PC-3 (cell line): Measurements from ENCODE around the gene ATP6V1F. TPM values are rescaled to one million over a fixed set of nuclear protein-coding genes. Genes with fewer than 3 reads are reported as not detected.

Source experiments
- ATAC-seq: fragments of 200-7000 bp; cut with Tn5 transposase; 2 replicates; pipeline ENCODE4 v1.9.1; 2020; ENCODE audit warnings: mild to moderate bottlenecking, moderate library complexity
- BruUV-seq: library from RNA; stranded (reverse); fragments of 400-500 nt; replicated peaks from 2 replicates; lab custom pipeline; 2021; lab: Mats Ljungman, UMichigan
- CTCF ChIA-PET: fragments of 300-600 bp; sonication (Branson Sonifier 250); formaldehyde crosslinking; loops from one replicate; lab custom pipeline; 2022; ENCODE audit warnings: antibody characterized with exemption; lab: Charles Lee
- POLR2A ChIA-PET: fragments of 300-600 bp; sonication (Branson Sonifier 250); formaldehyde crosslinking; loops from one replicate; lab custom pipeline; 2022; ENCODE audit warnings: antibody characterized with exemption; ENCODE audit not compliant: unreplicated experiment; lab: Charles Lee
- DNase-seq: peaks from one replicate; pipeline ENCODE4 v3.0.0-alpha.2; 2015
- H2AFZ ChIP-seq: fragments of 300-600 bp; sonication (generic); 2 replicates; pipeline ENCODE4 v1.6.0; 2016; ENCODE audit warnings: antibody characterized with exemption, low read length
- H3F3A ChIP-seq: fragments of 300-600 bp; sonication (generic); one replicate; pipeline ENCODE4 v1.6.0; 2017; ENCODE audit warnings: antibody characterized with exemption, low read length, control low read depth, mild to moderate bottlenecking; ENCODE audit not compliant: unreplicated experiment
- H3K27ac ChIP-seq: fragments of 300-600 bp; sonication (generic); 2 replicates; pipeline ENCODE4 v1.5.1; 2016; ENCODE audit warnings: mild to moderate bottlenecking, low read length
- H3K27me3 ChIP-seq: fragments of 300-600 bp; sonication (generic); 2 replicates; pipeline ENCODE4 v1.6.1; 2016; ENCODE audit warnings: low read length, mixed read lengths
- H3K36me3 ChIP-seq: fragments of 300-600 bp; sonication (generic); 2 replicates; pipeline ENCODE4 v1.6.1; 2016; ENCODE audit warnings: low read depth, mixed run types, low read length, mixed read lengths
- H3K4me1 ChIP-seq: fragments of 300-600 bp; sonication (generic); 2 replicates; pipeline ENCODE4 v1.5.1; 2016; ENCODE audit warnings: low read length; ENCODE audit not compliant: insufficient read depth
- H3K4me2 ChIP-seq: fragments of 300-600 bp; sonication (generic); 2 replicates; pipeline ENCODE4 v1.6.0; 2016; ENCODE audit warnings: low read length
- H3K4me3 ChIP-seq: fragments of 300-600 bp; sonication (generic); 2 replicates; pipeline ENCODE4 v1.5.1; 2016; ENCODE audit warnings: mild to moderate bottlenecking, low read length, mixed read lengths
- H3K79me2 ChIP-seq: fragments of 300-600 bp; sonication (generic); 2 replicates; pipeline ENCODE4 v1.6.1; 2017; ENCODE audit warnings: low read length, mixed read lengths
- H3K9ac ChIP-seq: fragments of 300-600 bp; sonication (generic); 2 replicates; pipeline ENCODE4 v1.6.0; 2016; ENCODE audit warnings: mild to moderate bottlenecking, low read length
- H3K9me2 ChIP-seq: fragments of 300-600 bp; sonication (generic); replicated peaks from 2 replicates; pipeline ENCODE4 v1.6.1; 2016; ENCODE audit warnings: mixed run types, low read length, mixed read lengths
- H3K9me3 ChIP-seq: fragments of 300-600 bp; sonication (generic); 2 replicates; pipeline ENCODE4 v1.6.1; 2016; ENCODE audit warnings: low read length, mixed read lengths
- H4K20me1 ChIP-seq: fragments of 300-600 bp; sonication (generic); 2 replicates; pipeline ENCODE4 v1.6.1; 2016; ENCODE audit warnings: low read length, mixed read lengths
- EZH2 ChIP-seq: fragments of 300-600 bp; sonication (generic); IDR thresholded peaks from one replicate; pipeline ENCODE4 v1.6.1; 2017; ENCODE audit warnings: antibody characterized with exemption, mild to moderate bottlenecking, low read length; ENCODE audit not compliant: unreplicated experiment
- EZH2phosphoT487 ChIP-seq: fragments of 300-600 bp; sonication (generic); IDR thresholded peaks from 2 replicates; pipeline ENCODE4 v1.6.1; 2018; ENCODE audit warnings: mild to moderate bottlenecking, antibody characterized with exemption, low read length, borderline replicate concordance
- intact Hi-C: fragments of 100-400 bp; cut with micrococcal nuclease; formaldehyde crosslinking; loops from 2 replicates; pipeline ENCODE4 v1.9.0; 2023
- total RNA-seq: library from RNA; depleted of rRNA; stranded (reverse); fragments of >200 nt; gene quantifications from 2 replicates; pipeline ENCODE4 v1.2.3, GENCODE V29; 2014
- TF ChIP-seq, protein P1 (sequence below): fragments of 300-600 bp; sonication (generic); conservative IDR thresholded peaks from 2 replicates; pipeline ENCODE4 v1.5.1; 2017; ENCODE audit warnings: antibody characterized with exemption, low read depth, mild to moderate bottlenecking, low read length

Gene ATP6V1F
- total RNA-seq, 1 experiment from 2014 or later = 131 TPM

DNA sequence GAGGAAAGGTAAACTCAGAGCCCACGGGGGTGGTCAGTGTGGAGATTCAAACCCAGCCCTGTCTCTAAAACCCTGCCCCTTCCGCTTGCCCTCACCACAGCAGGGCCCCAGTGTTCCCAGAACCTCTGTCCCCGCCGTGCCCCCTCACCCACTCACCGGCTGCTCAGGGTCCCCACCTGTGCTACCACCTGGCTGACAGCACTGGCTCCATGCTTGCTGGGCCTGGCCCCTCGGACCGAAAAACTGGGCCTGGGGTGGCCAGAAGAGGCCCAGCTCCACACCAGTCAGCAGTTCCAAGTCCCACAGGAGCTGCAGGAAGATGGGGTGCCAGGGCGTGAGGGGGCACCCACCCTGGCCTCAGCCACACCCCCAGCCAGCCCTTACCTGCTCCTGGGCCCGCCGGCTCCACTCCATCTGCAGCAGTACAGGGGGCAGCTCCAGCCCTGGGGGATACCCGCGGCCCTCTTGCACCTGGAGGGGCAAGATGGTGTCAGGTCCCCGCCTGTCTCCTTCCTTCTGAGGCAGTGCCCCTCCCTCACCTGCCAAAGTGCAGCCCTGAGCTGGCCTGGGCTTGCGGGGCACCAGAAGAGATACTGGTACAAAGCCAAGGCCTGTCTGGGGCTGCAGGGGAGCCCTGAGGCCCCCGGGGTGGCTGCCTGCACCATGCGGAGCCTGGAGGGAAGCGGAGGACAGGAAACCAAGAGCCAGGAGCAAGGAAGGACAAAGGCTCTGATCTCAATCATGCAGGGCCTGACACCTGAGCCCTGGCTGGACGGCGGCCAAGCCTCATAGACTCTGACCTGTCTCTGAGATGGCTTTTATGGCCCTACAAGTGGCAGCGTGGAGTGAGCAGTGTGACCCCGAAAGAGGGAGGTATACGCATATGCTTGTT lies 11.7 kb downstream of the ATP6V1F start:
- no peak for TF ChIP-seq EZH2
- TF ChIP-seq, protein P1, sequence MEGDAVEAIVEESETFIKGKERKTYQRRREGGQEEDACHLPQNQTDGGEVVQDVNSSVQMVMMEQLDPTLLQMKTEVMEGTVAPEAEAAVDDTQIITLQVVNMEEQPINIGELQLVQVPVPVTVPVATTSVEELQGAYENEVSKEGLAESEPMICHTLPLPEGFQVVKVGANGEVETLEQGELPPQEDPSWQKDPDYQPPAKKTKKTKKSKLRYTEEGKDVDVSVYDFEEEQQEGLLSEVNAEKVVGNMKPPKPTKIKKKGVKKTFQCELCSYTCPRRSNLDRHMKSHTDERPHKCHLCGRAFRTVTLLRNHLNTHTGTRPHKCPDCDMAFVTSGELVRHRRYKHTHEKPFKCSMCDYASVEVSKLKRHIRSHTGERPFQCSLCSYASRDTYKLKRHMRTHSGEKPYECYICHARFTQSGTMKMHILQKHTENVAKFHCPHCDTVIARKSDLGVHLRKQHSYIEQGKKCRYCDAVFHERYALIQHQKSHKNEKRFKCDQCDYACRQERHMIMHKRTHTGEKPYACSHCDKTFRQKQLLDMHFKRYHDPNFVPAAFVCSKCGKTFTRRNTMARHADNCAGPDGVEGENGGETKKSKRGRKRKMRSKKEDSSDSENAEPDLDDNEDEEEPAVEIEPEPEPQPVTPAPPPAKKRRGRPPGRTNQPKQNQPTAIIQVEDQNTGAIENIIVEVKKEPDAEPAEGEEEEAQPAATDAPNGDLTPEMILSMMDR = no peak
- no peak for TF ChIP-seq EZH2phosphoT487
- no peak overlapping the region for H3K4me3 ChIP-seq
- H2AFZ ChIP-seq = no peak overlapping the region
- ATAC-seq (no peak), DNase-seq (peak; percentile 26)
- BruUV-seq = no TSS peak
- no peaks in the 10 kb centered on the region for H3K9me2 ChIP-seq
- ChIA-PET POLR2A (no interaction called here), CTCF (no interaction called here)
- no peaks in the 10 kb centered on the region for H3K9me3 ChIP-seq
- H3K36me3 ChIP-seq = no peaks in the 10 kb centered on the region
- H3K27me3 ChIP-seq = no peaks in the 10 kb centered on the region
- no peak overlapping the region for H3K9ac ChIP-seq
- no peak overlapping the region for H3K27ac ChIP-seq
- intact Hi-C loops = no loop called here
- no peaks in the 10 kb centered on the region for H3F3A ChIP-seq
- H3K4me1 ChIP-seq = peaks cover 25% of the 10 kb centered on the region
- no peaks in the 10 kb centered on the region for H3K79me2 ChIP-seq
- H4K20me1 ChIP-seq = no peaks in the 10 kb centered on the region
- no peak overlapping the region for H3K4me2 ChIP-seq

DNA sequence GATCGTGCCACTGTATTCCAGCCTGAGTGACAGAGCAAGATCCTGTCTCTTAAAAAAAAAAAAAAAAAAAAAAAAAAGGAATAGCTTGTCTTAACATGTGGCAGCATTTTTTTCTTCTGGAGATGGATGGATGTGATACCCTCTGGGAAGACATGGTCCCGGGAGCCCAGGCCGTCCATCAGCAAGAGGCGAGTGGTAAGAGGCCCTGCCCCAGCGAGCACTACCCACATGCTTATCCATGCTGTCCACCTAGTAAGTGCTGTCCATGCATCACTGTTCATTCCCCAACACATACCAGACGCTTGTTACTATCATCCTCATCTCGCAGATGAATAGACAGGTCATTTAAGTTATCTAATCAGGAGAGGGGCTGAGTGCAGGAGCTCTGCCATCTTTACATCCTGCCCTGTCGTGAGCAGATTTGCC lies 12.9 kb downstream of the ATP6V1F start:
- no peak overlapping the region for H3K27ac ChIP-seq
- H3K79me2 ChIP-seq = no peaks in the 10 kb centered on the region
- DNase-seq (no peak), ATAC-seq (no peak)
- intact Hi-C loops = no loop called here
- no peaks in the 10 kb centered on the region for H4K20me1 ChIP-seq
- no peaks in the 10 kb centered on the region for H3K27me3 ChIP-seq
- H3K36me3 ChIP-seq = no peaks in the 10 kb centered on the region
- no peak overlapping the region for H3K4me2 ChIP-seq
- no peaks in the 10 kb centered on the region for H3F3A ChIP-seq
- no peak overlapping the region for H3K4me3 ChIP-seq
- H3K9ac ChIP-seq = no peak overlapping the region
- H2AFZ ChIP-seq = no peak overlapping the region
- TF ChIP-seq, protein P1 = no peak
- TF ChIP-seq EZH2 = no peak
- TF ChIP-seq EZH2phosphoT487 = no peak
- H3K4me1 ChIP-seq = peaks cover 29% of the 10 kb centered on the region
- BruUV-seq = no TSS peak
- no peaks in the 10 kb centered on the region for H3K9me3 ChIP-seq
- ChIA-PET CTCF (no interaction called here), POLR2A (interaction anchor here (0.6 kb wide), 1 partner anchor 12 kb away, joined by 13 read pairs; no protein-coding TSS in a partner anchor)
- no peaks in the 10 kb centered on the region for H3K9me2 ChIP-seq

DNA sequence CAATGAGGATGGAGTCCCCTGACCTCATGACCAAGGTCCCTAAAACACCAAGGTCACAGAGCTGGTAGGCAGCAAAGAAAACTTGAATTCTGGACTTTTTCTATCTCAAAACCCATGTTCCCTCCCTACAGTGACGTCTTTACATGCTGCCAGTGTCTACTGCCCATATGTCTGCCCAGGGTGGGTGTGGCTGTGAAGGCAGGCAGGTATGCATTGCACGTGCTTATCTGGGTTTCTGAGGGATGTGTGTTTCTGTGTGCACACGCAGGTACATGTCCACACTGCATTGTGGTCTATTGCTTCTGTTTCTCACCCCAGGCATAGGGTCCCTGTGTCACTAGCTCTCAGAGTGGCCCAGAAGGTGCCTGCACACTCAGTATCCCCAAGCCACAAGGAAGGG lies 13.5 kb downstream of the ATP6V1F start:
- Histone ChIP-seq H3K4me1 (peaks cover 29% of the 10 kb centered on the region), H3K9me3 (no peaks in the 10 kb centered on the region), H3F3A (no peaks in the 10 kb centered on the region), H3K36me3 (no peaks in the 10 kb centered on the region), H2AFZ (no peak overlapping the region), H3K27me3 (no peaks in the 10 kb centered on the region), H4K20me1 (no peaks in the 10 kb centered on the region), H3K9me2 (no peaks in the 10 kb centered on the region), H3K79me2 (no peaks in the 10 kb centered on the region), H3K9ac (no peak overlapping the region), H3K4me3 (no peak overlapping the region), H3K27ac (no peak overlapping the region), H3K4me2 (no peak overlapping the region)
- TF ChIP-seq, protein P1 = no peak
- TF ChIP-seq EZH2 = no peak
- no peak for TF ChIP-seq EZH2phosphoT487
- intact Hi-C loops = no loop called here
- POLR2A ChIA-PET = no interaction called here
- DNase-seq (no peak), ATAC-seq (no peak)
- no TSS peak for BruUV-seq
- CTCF ChIA-PET = no interaction called here
